HG03139 (cell line): ENCODE results near the gene SAMHD1.
"Not testable (repeated sequence)": the region's sequence is repeated elsewhere in the genome, so short reads cannot be mapped to it uniquely, and the experiment has no call there.

ENCODE experiments used
- ATAC-seq: cut with Tn5 transposase; IDR thresholded peaks from one replicate; pipeline ENCODE4 v1.9.1; 2021; ENCODE audit not compliant: unreplicated experiment

The SAMHD1 gene

GRCh38 chr20:36951198-36951978, at the start of gene SAMHD1:
Gene SAMHD1 (minus strand): TSS chr20:36951708. CDS start chr20:36951643, 65 bp downstream.
- peak; percentile 89 for ATAC-seq

- ATAC-seq = not testable (repeated sequence)
These were observed 48.7 kb upstream of the SAMHD1 start for GRCh38 chr20:37000171-37000570.

- ATAC-seq = no peak
These were observed 47.1 kb upstream of the SAMHD1 start for GRCh38 chr20:36998652-36999051.

- no peak for ATAC-seq
These were observed 45.6 kb upstream of the SAMHD1 start for GRCh38 chr20:36997121-36997520.

- ATAC-seq = not testable (repeated sequence)
These were observed 42.7 kb upstream of the SAMHD1 start for GRCh38 chr20:36994221-36994620.

GRCh38 chr20:36992802-36993334, 41.4 kb upstream of the SAMHD1 start:
- ATAC-seq = no peak

GRCh38 chr20:36991703-36992102, 40.2 kb upstream of the SAMHD1 start:
- no peak for ATAC-seq

- no peak for ATAC-seq
These were observed 38.3 kb upstream of the SAMHD1 start for GRCh38 chr20:36989797-36990196.

- ATAC-seq = no peak
These were observed 37.0 kb upstream of the SAMHD1 start for GRCh38 chr20:36988494-36988966.

- ATAC-seq = no peak
These were observed 32.7 kb upstream of the SAMHD1 start for GRCh38 chr20:36984257-36984638.

GRCh38 chr20:36975099-36975818, 23.8 kb upstream of the SAMHD1 start:
- ATAC-seq = no peak

- no peak for ATAC-seq
These were observed 23.2 kb upstream of the SAMHD1 start for GRCh38 chr20:36974660-36975059.

GRCh38 chr20:36971103-36971502, 19.6 kb upstream of the SAMHD1 start:
- no peak for ATAC-seq

GRCh38 chr20:36969478-36970186, 18.1 kb upstream of the SAMHD1 start:
- no peak for ATAC-seq

- no peak for ATAC-seq
These were observed 17.5 kb upstream of the SAMHD1 start for GRCh38 chr20:36969051-36969450.

- no peak for ATAC-seq
These were observed 16.1 kb upstream of the SAMHD1 start for GRCh38 chr20:36967636-36968035.

GRCh38 chr20:36966965-36967364, 15.5 kb upstream of the SAMHD1 start:
- ATAC-seq = not testable (repeated sequence)

GRCh38 chr20:36962354-36962941, 10.9 kb upstream of the SAMHD1 start:
- not testable (repeated sequence) for ATAC-seq

GRCh38 chr20:36959242-36959641, 7.7 kb upstream of the SAMHD1 start:
- no peak for ATAC-seq

- ATAC-seq = no peak
These were observed 6.6 kb upstream of the SAMHD1 start for GRCh38 chr20:36957875-36958667.
